SU-DHL-6 (cell line): ENCODE measurements around the gene GRID1.

Experiments
- H2AFZ ChIP-seq: fragments of 200-600 bp; sonication (generic); 2 replicates; pipeline ENCODE4 v1.6.1; 2014; ENCODE audit warnings: low read depth, mild to moderate bottlenecking, moderate library complexity, mixed read lengths, antibody characterized with exemption, low read length; ENCODE audit not compliant: severe bottlenecking
- H3F3A ChIP-seq: fragments of 200-600 bp; shearing (Covaris generic); 2 replicates; pipeline ENCODE4 v1.6.0; 2016; ENCODE audit warnings: antibody characterized with exemption, mild to moderate bottlenecking; ENCODE audit not compliant: insufficient read depth
- H3K27ac ChIP-seq: fragments of 200-600 bp; sonication (generic); 2 replicates; pipeline ENCODE4 v1.5.1; 2016; ENCODE audit warnings: low read depth, mild to moderate bottlenecking, low read length, moderate library complexity, mixed read lengths
- H3K27me3 ChIP-seq: fragments of 200-600 bp; sonication (generic), shearing (Covaris generic); 2 replicates; pipeline ENCODE4 v1.6.0; 2014; ENCODE audit warnings: mild to moderate bottlenecking, low read length
- H3K36me3 ChIP-seq: fragments of 200-600 bp; sonication (generic); 2 replicates; pipeline ENCODE4 v1.6.1; 2014; ENCODE audit warnings: mild to moderate bottlenecking, low read length, mixed read lengths
- H3K4me2 ChIP-seq: fragments of 300-600, 200-600 bp; shearing (Covaris generic), sonication (generic); 2 replicates; pipeline ENCODE4 v1.6.0; 2014; ENCODE audit warnings: low read length, low read depth, mild to moderate bottlenecking; ENCODE audit not compliant: poor library complexity, severe bottlenecking
- H3K4me3 ChIP-seq: fragments of 200-600 bp; sonication (generic); 2 replicates; pipeline ENCODE4 v1.5.1; 2014; ENCODE audit warnings: antibody characterized with exemption, low read length, mild to moderate bottlenecking, mixed read lengths; ENCODE audit not compliant: insufficient read depth, poor library complexity, severe bottlenecking
- H3K79me2 ChIP-seq: fragments of 200-600 bp; sonication (generic); 2 replicates; pipeline ENCODE4 v1.6.1; 2014; ENCODE audit warnings: mild to moderate bottlenecking, low read length, moderate library complexity; ENCODE audit not compliant: insufficient read depth
- H3K9ac ChIP-seq: fragments of 200-600 bp; sonication (generic); 2 replicates; pipeline ENCODE4 v1.7.0; 2014; ENCODE audit warnings: mild to moderate bottlenecking, low read length
- H3K9me2 ChIP-seq: fragments of 200-600 bp; sonication (generic); replicated peaks from 2 replicates; pipeline ENCODE4 v1.6.1; 2014; ENCODE audit warnings: low read length; ENCODE audit not compliant: insufficient read depth
- H3K9me3 ChIP-seq: fragments of 200-600 bp; sonication (generic); 2 replicates; pipeline ENCODE4 v1.6.1; 2014; ENCODE audit warnings: low read length, mixed read lengths; ENCODE audit not compliant: insufficient read depth
- H4K20me1 ChIP-seq: fragments of 200-600 bp; sonication (generic); 2 replicates; pipeline ENCODE4 v1.6.1; 2014; ENCODE audit warnings: low read depth, mild to moderate bottlenecking, antibody characterized with exemption, low read length, moderate library complexity, mixed read lengths
- CTCF ChIP-seq: fragments of 200-600 bp; sonication (generic); IDR thresholded peaks from one replicate; pipeline ENCODE4 v1.5.1; 2017; ENCODE audit warnings: antibody characterized with exemption, mild to moderate bottlenecking, low read length, moderate library complexity; ENCODE audit not compliant: insufficient read depth, poor library complexity, severe bottlenecking
- EZH2phosphoT487 ChIP-seq: fragments of 200-600 bp; sonication (generic), shearing (Covaris generic); conservative IDR thresholded peaks from 2 replicates; pipeline ENCODE4 v1.6.1; 2018; ENCODE audit warnings: mild to moderate bottlenecking, antibody characterized with exemption, low read length, moderate library complexity, mixed read lengths

The GRID1 gene

GRCh38 chr10:86121200-86121599 lies 245.4 kb downstream of the GRID1 start:
- no peaks in the 10 kb centered on the region for H3K36me3 ChIP-seq
- H3K4me3 ChIP-seq, result no peak overlapping the region
- H3K9ac ChIP-seq, result no peak overlapping the region
- H3K27me3 ChIP-seq, result no peaks in the 10 kb centered on the region
- no peak overlapping the region for H2AFZ ChIP-seq
- H3K27ac ChIP-seq, result no peak overlapping the region
- H4K20me1 ChIP-seq, result no peaks in the 10 kb centered on the region
- TF ChIP-seq EZH2phosphoT487 (no peak), CTCF (no peak)
- no peaks in the 10 kb centered on the region for H3K79me2 ChIP-seq
- H3F3A ChIP-seq, result no peaks in the 10 kb centered on the region
- H3K9me2 ChIP-seq, result no peaks in the 10 kb centered on the region
- no peaks in the 10 kb centered on the region for H3K9me3 ChIP-seq
- no peak overlapping the region for H3K4me2 ChIP-seq

GRCh38 chr10:86117051-86117450 lies 249.5 kb downstream of the GRID1 start:
- Histone ChIP-seq H3K27me3 (no peaks in the 10 kb centered on the region), H3K9ac (no peak overlapping the region), H3K27ac (no peak overlapping the region), H4K20me1 (no peaks in the 10 kb centered on the region), H3K9me3 (no peaks in the 10 kb centered on the region), H2AFZ (no peak overlapping the region), H3K9me2 (no peaks in the 10 kb centered on the region), H3K4me3 (no peak overlapping the region), H3K4me2 (no peak overlapping the region), H3K36me3 (no peaks in the 10 kb centered on the region), H3K79me2 (no peaks in the 10 kb centered on the region), H3F3A (no peaks in the 10 kb centered on the region)
- TF ChIP-seq CTCF, result no peak
- TF ChIP-seq EZH2phosphoT487, result no peak

- Histone ChIP-seq H3K27ac (no peak overlapping the region), H3F3A (no peaks in the 10 kb centered on the region), H2AFZ (no peak overlapping the region), H3K9ac (no peak overlapping the region), H3K4me3 (no peak overlapping the region), H4K20me1 (no peaks in the 10 kb centered on the region), H3K4me2 (no peak overlapping the region), H3K36me3 (no peaks in the 10 kb centered on the region), H3K9me3 (no peaks in the 10 kb centered on the region), H3K79me2 (no peaks in the 10 kb centered on the region), H3K27me3 (no peaks in the 10 kb centered on the region), H3K9me2 (no peaks in the 10 kb centered on the region)
- TF ChIP-seq EZH2phosphoT487 (no peak), CTCF (no peak)
Measured at GRCh38 chr10:86113983-86114382, 252.6 kb downstream of the GRID1 start.
